ENCODE results near the gene C2CD4C.

DNA sequence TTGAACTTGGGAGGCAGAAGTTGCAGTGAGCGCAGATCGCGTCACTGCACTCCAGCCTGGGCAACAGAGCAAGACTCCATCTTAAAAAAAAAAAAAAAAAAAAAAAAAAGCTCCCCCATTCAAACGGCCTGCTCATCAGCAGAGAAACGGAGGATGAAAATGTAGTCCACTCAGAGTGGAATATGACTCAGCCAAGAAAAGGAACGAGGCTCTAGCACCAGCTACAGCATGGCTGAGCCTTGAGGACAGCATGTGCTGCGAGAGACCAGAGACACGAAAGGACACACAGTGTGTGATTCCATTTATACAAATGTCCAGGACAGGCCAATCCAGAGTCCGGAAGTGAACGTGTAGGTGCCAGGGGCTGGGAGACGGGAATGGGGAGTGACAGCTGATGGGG is 46.3 kb downstream of the C2CD4C start:
- TF ChIP-seq CTCF (IDR thresholded peaks at IDR 0.05; ENCODE audit: borderline replicate concordance, extremely low read depth, low read length, poor library complexity, severe bottlenecking), result no peak
- no peak for TF ChIP-seq EZH2 (IDR thresholded peaks at IDR 0.05; ENCODE audit: borderline replicate concordance, low read depth, low read length, severe bottlenecking)
